ENCODE results near the gene BLACAT1. TPM values are rescaled to one million over a fixed set of nuclear protein-coding genes. Genes with fewer than 3 reads are reported as not detected.
"Not testable (repeated sequence)": the region's sequence is repeated elsewhere in the genome, so short reads cannot be mapped to it uniquely, and the experiment has no call there.

The BLACAT1 gene
- polyA plus RNA-seq, 1 of the 3 experiments (the other 2 are of a cell fraction): not detected

- TF ChIP-seq, protein P1, sequence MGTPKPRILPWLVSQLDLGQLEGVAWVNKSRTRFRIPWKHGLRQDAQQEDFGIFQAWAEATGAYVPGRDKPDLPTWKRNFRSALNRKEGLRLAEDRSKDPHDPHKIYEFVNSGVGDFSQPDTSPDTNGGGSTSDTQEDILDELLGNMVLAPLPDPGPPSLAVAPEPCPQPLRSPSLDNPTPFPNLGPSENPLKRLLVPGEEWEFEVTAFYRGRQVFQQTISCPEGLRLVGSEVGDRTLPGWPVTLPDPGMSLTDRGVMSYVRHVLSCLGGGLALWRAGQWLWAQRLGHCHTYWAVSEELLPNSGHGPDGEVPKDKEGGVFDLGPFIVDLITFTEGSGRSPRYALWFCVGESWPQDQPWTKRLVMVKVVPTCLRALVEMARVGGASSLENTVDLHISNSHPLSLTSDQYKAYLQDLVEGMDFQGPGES (IDR thresholded peaks at IDR 0.05; ENCODE audit: low read depth, low read length): no peak
- no peak for TF ChIP-seq CHD2 (IDR thresholded peaks at IDR 0.05; ENCODE audit: low read length, partially characterized antibody)
These were observed 27.5 kb upstream of the BLACAT1 start (continued) for GRCh38 chr1:205483372-205483771.

DNA sequence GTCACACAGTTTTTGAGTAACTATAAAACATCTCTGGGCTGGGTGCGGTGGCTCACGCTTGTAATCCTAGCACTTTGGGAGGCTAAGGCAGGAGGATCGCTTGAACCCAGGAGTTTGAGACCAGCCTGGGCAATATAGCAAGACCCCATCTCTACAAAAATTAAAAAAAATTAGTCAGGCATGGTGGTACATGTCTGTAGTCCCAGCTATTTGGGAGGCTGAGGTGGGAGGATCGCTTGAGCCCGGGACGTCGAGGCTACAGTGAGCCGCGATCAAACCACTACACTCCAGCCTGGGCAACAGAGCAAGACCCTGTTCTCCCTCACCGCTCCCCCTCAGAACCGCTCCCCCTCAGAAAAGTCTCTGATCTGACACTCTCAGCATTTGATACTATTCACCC lies 26.7 kb upstream of the BLACAT1 start:
- DNase-seq; H4K20me1 ChIP-seq (ENCODE audit: insufficient read depth); H3K27ac ChIP-seq (ENCODE audit: low read depth in 2 of 2, low read length in 1 of 2); H3K4me2 ChIP-seq; H3K9me2 ChIP-seq; H3K9ac ChIP-seq; H3F3A ChIP-seq (replicated peaks; ENCODE audit: insufficient read depth); H3K4me3 ChIP-seq (ENCODE audit: low read depth in 2 of 2, low read length in 1 of 2); H3K9me3 ChIP-seq; H3K79me2 ChIP-seq (ENCODE audit: insufficient read depth); H3K4me1 ChIP-seq (ENCODE audit: control insufficient read depth in 1 of 2, insufficient read depth in 2 of 2, low read depth in 1 of 2, low read length in 1 of 2); H2AFZ ChIP-seq (ENCODE audit: low read depth); H3K36me3 ChIP-seq (replicated peaks in 1 of 2; ENCODE audit: control insufficient read depth in 1 of 2, insufficient read depth in 2 of 2, low read length in 1 of 2); POLR2A ChIA-PET: not testable (repeated sequence)
- CTCF ChIA-PET: interaction anchor here (0.5 to 45.6 kb wide), 11 partner anchors 15 to 229 kb away, joined by 3 to 1333 read pairs (median 6); no protein-coding TSS in a partner anchor
- WGBS (ENCODE audit: low lambda C conversion rate): 88% methylated on average over 11 of the region's 11 CpGs
- H3K27me3 ChIP-seq (ENCODE audit: insufficient read depth): peaks cover 21% of the 10 kb centered on the region; the same call in 1 of the 2 replicates

DNA sequence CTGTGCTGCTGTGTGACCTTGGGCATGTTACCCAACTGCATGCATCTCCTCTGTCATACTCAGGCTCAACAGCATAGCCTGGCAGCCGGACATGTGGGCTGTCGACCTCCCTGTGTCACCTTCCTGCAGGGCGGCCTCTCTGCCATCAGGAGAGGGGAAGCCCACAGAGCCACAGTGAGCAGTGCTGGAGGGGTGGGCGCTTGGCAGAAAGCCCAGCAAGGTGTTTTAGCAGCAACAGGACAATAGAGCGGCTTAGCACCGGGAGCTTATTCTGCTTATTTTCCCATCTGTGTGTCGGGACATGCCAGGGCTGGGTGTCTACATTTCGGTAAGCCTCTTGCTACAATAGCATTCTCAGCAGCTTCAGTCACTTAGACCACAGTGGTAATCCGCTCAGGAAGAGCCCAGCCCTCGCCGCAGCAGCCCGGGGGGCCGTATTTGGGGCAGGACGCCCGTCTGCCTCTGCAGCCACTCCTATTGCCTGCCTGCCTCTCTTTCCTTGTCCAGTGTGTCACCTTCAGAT lies 25.8 kb upstream of the BLACAT1 start:
- Histone ChIP-seq H3K9me3 (no peaks in the 10 kb centered on the region), H3K9me2 (no peaks in the 10 kb centered on the region), H3K79me2 (ENCODE audit: insufficient read depth) (no peaks in the 10 kb centered on the region), H3K4me3 (ENCODE audit: low read depth in 2 of 2, low read length in 1 of 2) (no peak overlapping the region), H3K4me2 (no peak overlapping the region), H2AFZ (ENCODE audit: low read depth) (no peak overlapping the region), H3K27me3 (ENCODE audit: insufficient read depth) (peaks cover 21% of the 10 kb centered on the region; the same call in 1 of the 2 replicates), H3K36me3 (replicated peaks in 1 of 2; ENCODE audit: control insufficient read depth in 1 of 2, insufficient read depth in 2 of 2, low read length in 1 of 2) (no peaks in the 10 kb centered on the region), H4K20me1 (ENCODE audit: insufficient read depth) (peaks cover 3% of the 10 kb centered on the region; the same call in 1 of the 2 replicates), H3K27ac (ENCODE audit: low read depth in 2 of 2, low read length in 1 of 2) (no peak overlapping the region), H3F3A (replicated peaks; ENCODE audit: insufficient read depth) (no peaks in the 10 kb centered on the region), H3K9ac (no peak overlapping the region), H3K4me1 (ENCODE audit: control insufficient read depth in 1 of 2, insufficient read depth in 2 of 2, low read depth in 1 of 2, low read length in 1 of 2) (peaks cover 5 to 7% of the 10 kb centered on the region in 2 experiments; a peak in 2 of 4 replicates)
- CTCF ChIA-PET: interaction anchor here (0.9 to 45.6 kb wide), 9 partner anchors 16 to 230 kb away, joined by 3 to 1333 read pairs (median 4); no protein-coding TSS in a partner anchor
- TF ChIP-seq RCOR1 (IDR thresholded peaks at IDR 0.05; ENCODE audit: low read length) (no peak), RFX5 (IDR thresholded peaks at IDR 0.05; ENCODE audit: low read length) (no peak), MEF2A (IDR thresholded peaks at IDR 0.05; ENCODE audit: borderline replicate concordance, low read depth) (no peak), FOXJ3 (CRISPR knock-in tag; IDR thresholded peaks at IDR 0.05) (no peak), YY1 (IDR thresholded peaks at IDR 0.05; ENCODE audit: low read depth) (no peak), REST (IDR thresholded peaks at IDR 0.05; ENCODE audit: low read depth, low read length) (no peak), EZH2phosphoT487 (IDR thresholded peaks at IDR 0.05; ENCODE audit: borderline replicate concordance, low read depth) (no peak), TCF12 (IDR thresholded peaks at IDR 0.05) (no peak)
- no peak for DNase-seq
- 41% methylated on average over 9 of the region's 15 CpGs for WGBS (ENCODE audit: low lambda C conversion rate)
- POLR2A ChIA-PET: no interaction called here
